ENCODE results near the gene STARD5. TPM values are rescaled to one million over a fixed set of nuclear protein-coding genes. Genes with fewer than 3 reads are reported as not detected.

The STARD5 gene
- total RNA-seq, 1 donor from 2014 or later: 5.8 TPM

- no peak overlapping the region for H3K27ac Mint-ChIP-seq
- no peaks in the 10 kb centered on the region for H3K4me1 Mint-ChIP-seq
- H3K9me3 Mint-ChIP-seq: peaks cover 5% of the 10 kb centered on the region
- no peak for DNase-seq (ENCODE audit: low spot score in 2 of 2, unreplicated experiment in 2 of 2)
- TF ChIP-seq CTCF (IDR thresholded peaks at IDR 0.05; ENCODE audit: unreplicated experiment): no peak
- no peak overlapping the region for H3K4me3 Mint-ChIP-seq
- H3K36me3 Mint-ChIP-seq: no peaks in the 10 kb centered on the region
- H3K27me3 Mint-ChIP-seq (ENCODE audit: low read depth): peaks cover 15% of the 10 kb centered on the region
These were observed 38.8 kb upstream of the STARD5 start for GRCh38 chr15:81362790-81363189.

- H3K36me3 Mint-ChIP-seq: no peaks in the 10 kb centered on the region
- H3K4me3 Mint-ChIP-seq: no peak overlapping the region
- peaks cover 17% of the 10 kb centered on the region for H3K27me3 Mint-ChIP-seq (ENCODE audit: low read depth)
- no peak for TF ChIP-seq CTCF (IDR thresholded peaks at IDR 0.05; ENCODE audit: unreplicated experiment)
- H3K27ac Mint-ChIP-seq: no peak overlapping the region
- peaks cover 5% of the 10 kb centered on the region for H3K9me3 Mint-ChIP-seq
- no peak for DNase-seq (ENCODE audit: low spot score in 2 of 2, unreplicated experiment in 2 of 2)
- H3K4me1 Mint-ChIP-seq: no peaks in the 10 kb centered on the region
These were observed 38.0 kb upstream of the STARD5 start for GRCh38 chr15:81361891-81362290.

- Mint-ChIP-seq H3K9me3 (peaks cover 5% of the 10 kb centered on the region), H3K4me1 (no peaks in the 10 kb centered on the region), H3K4me3 (no peak overlapping the region), H3K27ac (no peak overlapping the region), H3K36me3 (no peaks in the 10 kb centered on the region), H3K27me3 (ENCODE audit: low read depth) (peaks cover 22% of the 10 kb centered on the region)
- TF ChIP-seq CTCF (IDR thresholded peaks at IDR 0.05; ENCODE audit: unreplicated experiment): no peak
- no peak for DNase-seq (ENCODE audit: low spot score in 2 of 2, unreplicated experiment in 2 of 2)
These were observed 36.5 kb upstream of the STARD5 start for GRCh38 chr15:81360491-81360890.

DNA sequence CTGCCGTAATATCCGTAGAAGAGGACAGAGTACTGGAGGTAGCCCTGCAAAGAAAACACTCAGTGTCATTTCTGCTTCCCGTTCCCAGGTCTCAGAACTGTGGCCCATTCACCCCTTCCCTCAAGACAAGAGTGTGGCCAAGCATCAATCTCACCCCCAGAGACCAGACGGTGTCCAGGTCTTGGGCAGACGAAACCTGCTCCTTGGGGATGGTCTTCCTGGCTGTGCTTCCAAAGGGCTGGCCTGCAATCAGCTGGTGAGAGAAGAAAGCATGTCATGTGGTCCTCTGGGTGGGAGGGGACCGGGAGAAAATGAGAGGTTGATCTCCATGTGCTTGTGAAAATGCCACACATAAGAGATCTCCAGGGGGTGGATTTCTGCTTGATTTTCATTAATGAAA is 34.3 kb upstream of the STARD5 start:
- H3K27ac Mint-ChIP-seq: no peak overlapping the region
- TF ChIP-seq CTCF (IDR thresholded peaks at IDR 0.05; ENCODE audit: unreplicated experiment): no peak
- H3K27me3 Mint-ChIP-seq (ENCODE audit: low read depth): peaks cover 35% of the 10 kb centered on the region
- no peaks in the 10 kb centered on the region for H3K36me3 Mint-ChIP-seq
- DNase-seq (ENCODE audit: low spot score in 2 of 2, unreplicated experiment in 2 of 2): no peak
- no peaks in the 10 kb centered on the region for H3K4me1 Mint-ChIP-seq
- no peak overlapping the region for H3K4me3 Mint-ChIP-seq
- peaks cover 5% of the 10 kb centered on the region for H3K9me3 Mint-ChIP-seq

- peaks cover 5% of the 10 kb centered on the region for H3K9me3 Mint-ChIP-seq
- no peak overlapping the region for H3K4me3 Mint-ChIP-seq
- DNase-seq (ENCODE audit: low spot score in 2 of 2, unreplicated experiment in 2 of 2): no peak
- no peaks in the 10 kb centered on the region for H3K4me1 Mint-ChIP-seq
- no peak overlapping the region for H3K27ac Mint-ChIP-seq
- peaks cover 35% of the 10 kb centered on the region for H3K27me3 Mint-ChIP-seq (ENCODE audit: low read depth)
- no peak for TF ChIP-seq CTCF (IDR thresholded peaks at IDR 0.05; ENCODE audit: unreplicated experiment)
- no peaks in the 10 kb centered on the region for H3K36me3 Mint-ChIP-seq
These were observed 33.3 kb upstream of the STARD5 start for GRCh38 chr15:81357180-81357686.

GRCh38 chr15:81356252-81356651 is 32.3 kb upstream of the STARD5 start:
- no peaks in the 10 kb centered on the region for H3K36me3 Mint-ChIP-seq
- H3K4me1 Mint-ChIP-seq: no peaks in the 10 kb centered on the region
- no peak overlapping the region for H3K27ac Mint-ChIP-seq
- H3K9me3 Mint-ChIP-seq: peaks cover 5% of the 10 kb centered on the region
- no peak for TF ChIP-seq CTCF (IDR thresholded peaks at IDR 0.05; ENCODE audit: unreplicated experiment)
- no peak for DNase-seq (ENCODE audit: low spot score in 2 of 2, unreplicated experiment in 2 of 2)
- peaks cover 33% of the 10 kb centered on the region for H3K27me3 Mint-ChIP-seq (ENCODE audit: low read depth)
- H3K4me3 Mint-ChIP-seq: no peak overlapping the region

All from mesothelial cell of epicardium (in vitro differentiated cells).